HepG2 (cell line): ENCODE measurements around the gene AAR2. TPM values are rescaled to one million over a fixed set of nuclear protein-coding genes. Genes with fewer than 3 reads are reported as not detected.

ENCODE experiments used
- ATAD3A ChIP-seq: sonication (generic); formaldehyde crosslinking; IDR thresholded peaks from 2 replicates; pipeline ENCODE4 v1.4.0; 2020; ENCODE audit warnings: missing genetic modification reagents
- KDM5A ChIP-seq: fragments of 200-600 bp; sonication (generic); IDR thresholded peaks from 2 replicates; pipeline ENCODE4 v1.7.0; 2018; ENCODE audit warnings: antibody characterized with exemption, mild to moderate bottlenecking, low read length, borderline replicate concordance
- MBD4 ChIP-seq: IDR thresholded peaks from 2 replicates; pipeline ENCODE4 v1.6.1; 2012; ENCODE audit warnings: low read length, inconsistent platforms, borderline replicate concordance
- MTF2 ChIP-seq: sonication (generic); formaldehyde crosslinking; IDR thresholded peaks from 2 replicates; pipeline ENCODE4 v1.5.0; 2020; ENCODE audit warnings: missing genetic modification reagents, borderline replicate concordance
- MZF1 ChIP-seq: sonication (generic); formaldehyde crosslinking; IDR thresholded peaks from 2 replicates; pipeline ENCODE4 v1.8.1; 2023; ENCODE audit warnings: mild to moderate bottlenecking, missing genetic modification reagents, borderline replicate concordance
- PHF8 ChIP-seq: sonication (generic); formaldehyde crosslinking; IDR thresholded peaks from 2 replicates; pipeline ENCODE4 v1.5.0; 2020; ENCODE audit warnings: missing genetic modification reagents
- TERF1 ChIP-seq: sonication (generic); formaldehyde crosslinking; IDR thresholded peaks from 2 replicates; pipeline ENCODE4 v1.8.0; 2022; ENCODE audit warnings: mild to moderate bottlenecking, missing genetic modification reagents, moderate library complexity
- TRAFD1 ChIP-seq: sonication (generic); formaldehyde crosslinking; IDR thresholded peaks from 2 replicates; pipeline ENCODE4 v1.5.1; 2020; ENCODE audit warnings: missing genetic modification reagents, mild to moderate bottlenecking, borderline replicate concordance
- ZBTB38 ChIP-seq: sonication (generic); formaldehyde crosslinking; IDR thresholded peaks from 2 replicates; pipeline ENCODE4 v1.5.1; 2020; ENCODE audit warnings: mild to moderate bottlenecking, missing genetic modification reagents
- ZNF333 ChIP-seq: sonication (generic); formaldehyde crosslinking; IDR thresholded peaks from 2 replicates; pipeline ENCODE4 v1.4.0; 2020; ENCODE audit warnings: mild to moderate bottlenecking, missing genetic modification reagents, borderline replicate concordance
- ZNF430 ChIP-seq: sonication (generic); formaldehyde crosslinking; IDR thresholded peaks from 2 replicates; pipeline ENCODE4 v1.9.0; 2021; ENCODE audit warnings: mild to moderate bottlenecking, missing genetic modification reagents
- ZNF547 ChIP-seq: sonication (generic); formaldehyde crosslinking; IDR thresholded peaks from 2 replicates; pipeline ENCODE4 v1.5.1; 2020; ENCODE audit warnings: mild to moderate bottlenecking, missing genetic modification reagents
- ZNF7 ChIP-seq: IDR thresholded peaks from 2 replicates; pipeline ENCODE4 v1.6.1; 2016; ENCODE audit warnings: missing biosample characterization, missing genetic modification reagents
- ZNF766 ChIP-seq: sonication (generic); formaldehyde crosslinking; IDR thresholded peaks from 2 replicates; pipeline ENCODE4 v1.5.0; 2020; ENCODE audit warnings: missing genetic modification reagents, borderline replicate concordance
- ZSCAN5A ChIP-seq: sonication (generic); formaldehyde crosslinking; IDR thresholded peaks from 2 replicates; pipeline ENCODE4 v1.8.0; 2022; ENCODE audit warnings: mild to moderate bottlenecking, missing genetic modification reagents, borderline replicate concordance
- polyA plus RNA-seq, 8 experiments: library from polyadenylated mRNA; depleted of rRNA in 3 of 8; stranded (reverse) in 7 of 8; unstranded in 1 of 8; fragments of >200 nt; fragmentation: Illumina TruSeq in 4 of 8; extraction: Trizol in 4 of 8; gene quantifications; 2 replicates each; pipeline versions ENCODE4 v1.2.1 to v1.2.3, GENCODE V29; 2011 to 2016; ENCODE audit warnings: low read depth in 4 of 8, missing spikeins in 1 of 8, mixed read lengths in 1 of 8; ENCODE audit not compliant: insufficient read depth in 1 of 8
- total RNA-seq, 5 experiments: library from RNA; depleted of rRNA; stranded (reverse); fragments of >200 nt; fragmentation: Illumina TruSeq; extraction: Trizol; gene quantifications; 2 replicates each; pipeline ENCODE4 v1.2.3, GENCODE V29; 2016; ENCODE audit warnings: low read depth in 1 of 5
- TF ChIP-seq, protein P1 (sequence below): sonication (generic); formaldehyde crosslinking; IDR thresholded peaks from 2 replicates; pipeline ENCODE4 v1.5.1; 2020; ENCODE audit warnings: mild to moderate bottlenecking, moderate library complexity, missing genetic modification reagents
- TF ChIP-seq, protein P2 (sequence below): sonication (generic); formaldehyde crosslinking; IDR thresholded peaks from 2 replicates; pipeline ENCODE4 v1.8.0; 2022; ENCODE audit warnings: missing genetic modification reagents, mild to moderate bottlenecking, borderline replicate concordance

Gene AAR2
- total and polyA plus RNA-seq, 2 of the 13 experiments (the other 11 are each of a cell fraction or from before 2014, with no cell fraction given), result 45.2 to 46.2 TPM

DNA sequence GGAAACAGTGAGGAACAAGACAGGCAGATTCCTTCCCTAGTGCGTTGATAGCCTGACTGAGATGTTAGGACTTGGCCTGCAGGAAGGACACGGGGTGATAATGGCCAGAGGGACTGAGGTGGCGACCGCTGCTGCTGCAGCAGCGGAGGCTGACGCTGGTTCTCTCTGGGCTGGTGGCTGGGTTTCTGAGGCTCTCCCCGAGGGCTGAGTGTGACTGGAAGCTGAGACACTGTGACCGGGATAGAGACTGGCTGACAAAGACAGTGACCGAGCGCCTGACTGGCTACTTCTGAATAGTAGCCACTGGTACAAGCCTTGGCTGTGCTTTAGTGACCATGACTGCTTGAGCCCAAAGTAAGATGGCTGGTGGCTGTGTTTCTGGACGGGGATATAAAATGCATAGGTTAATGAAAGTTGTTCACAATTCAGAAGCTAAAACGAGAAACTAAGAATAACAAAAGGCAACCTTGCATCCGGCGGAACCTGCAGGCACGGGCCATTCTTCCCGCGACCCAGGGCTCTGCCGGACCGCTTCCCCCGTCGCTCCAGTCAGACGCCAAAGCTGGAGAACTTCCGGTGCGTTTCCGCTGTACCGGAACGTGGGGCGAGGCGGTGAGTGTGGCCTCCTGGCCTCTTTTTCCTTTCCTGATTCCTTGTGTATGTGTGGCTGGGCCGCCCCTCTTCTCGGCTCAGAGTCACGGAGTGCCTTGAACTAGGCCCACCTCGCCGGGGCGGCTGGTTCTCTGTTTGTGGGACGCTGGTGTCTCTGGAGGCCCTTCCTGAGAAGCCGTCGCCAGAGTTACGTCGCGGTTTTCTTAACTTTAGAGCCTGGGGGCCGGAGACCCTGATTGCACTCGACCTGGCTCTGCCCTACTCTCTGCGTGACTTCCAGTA, at the start of gene AAR2 (continued):
- TF ChIP-seq TRAFD1 (CRISPR knock-in tag) (peak; percentile 78; the same call in 1 of the 2 replicates), ZNF547 (CRISPR knock-in tag) (peak; percentile 94), ZBTB38 (CRISPR knock-in tag) (peak; percentile 97), ZNF7 (CRISPR knock-in tag) (peak; percentile 43; the same call in 1 of the 2 replicates), ZNF333 (CRISPR knock-in tag) (peak; percentile 99), ZNF430 (peak; percentile 99), MTF2 (CRISPR knock-in tag) (peak; percentile 97), MZF1 (CRISPR knock-in tag) (peak; percentile 96), PHF8 (CRISPR knock-in tag) (peak; percentile 100), ATAD3A (CRISPR knock-in tag) (0 out of 2 replicates have a peak, but pooled peaks have one; percentile 24), TERF1 (CRISPR knock-in tag) (no peak), ZSCAN5A (CRISPR knock-in tag) (peak; percentile 41; the same call in 1 of the 2 replicates), ZNF766 (CRISPR knock-in tag) (peak; percentile 93; the same call in 1 of the 2 replicates), KDM5A (peak; percentile 100), MBD4 (no peak)
- TF ChIP-seq, protein P1, sequence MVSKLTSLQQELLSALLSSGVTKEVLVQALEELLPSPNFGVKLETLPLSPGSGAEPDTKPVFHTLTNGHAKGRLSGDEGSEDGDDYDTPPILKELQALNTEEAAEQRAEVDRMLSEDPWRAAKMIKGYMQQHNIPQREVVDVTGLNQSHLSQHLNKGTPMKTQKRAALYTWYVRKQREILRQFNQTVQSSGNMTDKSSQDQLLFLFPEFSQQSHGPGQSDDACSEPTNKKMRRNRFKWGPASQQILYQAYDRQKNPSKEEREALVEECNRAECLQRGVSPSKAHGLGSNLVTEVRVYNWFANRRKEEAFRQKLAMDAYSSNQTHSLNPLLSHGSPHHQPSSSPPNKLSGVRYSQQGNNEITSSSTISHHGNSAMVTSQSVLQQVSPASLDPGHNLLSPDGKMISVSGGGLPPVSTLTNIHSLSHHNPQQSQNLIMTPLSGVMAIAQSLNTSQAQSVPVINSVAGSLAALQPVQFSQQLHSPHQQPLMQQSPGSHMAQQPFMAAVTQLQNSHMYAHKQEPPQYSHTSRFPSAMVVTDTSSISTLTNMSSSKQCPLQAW, result peak; percentile 97
- TF ChIP-seq, protein P2, sequence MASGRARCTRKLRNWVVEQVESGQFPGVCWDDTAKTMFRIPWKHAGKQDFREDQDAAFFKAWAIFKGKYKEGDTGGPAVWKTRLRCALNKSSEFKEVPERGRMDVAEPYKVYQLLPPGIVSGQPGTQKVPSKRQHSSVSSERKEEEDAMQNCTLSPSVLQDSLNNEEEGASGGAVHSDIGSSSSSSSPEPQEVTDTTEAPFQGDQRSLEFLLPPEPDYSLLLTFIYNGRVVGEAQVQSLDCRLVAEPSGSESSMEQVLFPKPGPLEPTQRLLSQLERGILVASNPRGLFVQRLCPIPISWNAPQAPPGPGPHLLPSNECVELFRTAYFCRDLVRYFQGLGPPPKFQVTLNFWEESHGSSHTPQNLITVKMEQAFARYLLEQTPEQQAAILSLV, result peak; percentile 78; the same call in 1 of the 2 replicates
